ENCODE measurements around the gene LCAT.

DNA sequence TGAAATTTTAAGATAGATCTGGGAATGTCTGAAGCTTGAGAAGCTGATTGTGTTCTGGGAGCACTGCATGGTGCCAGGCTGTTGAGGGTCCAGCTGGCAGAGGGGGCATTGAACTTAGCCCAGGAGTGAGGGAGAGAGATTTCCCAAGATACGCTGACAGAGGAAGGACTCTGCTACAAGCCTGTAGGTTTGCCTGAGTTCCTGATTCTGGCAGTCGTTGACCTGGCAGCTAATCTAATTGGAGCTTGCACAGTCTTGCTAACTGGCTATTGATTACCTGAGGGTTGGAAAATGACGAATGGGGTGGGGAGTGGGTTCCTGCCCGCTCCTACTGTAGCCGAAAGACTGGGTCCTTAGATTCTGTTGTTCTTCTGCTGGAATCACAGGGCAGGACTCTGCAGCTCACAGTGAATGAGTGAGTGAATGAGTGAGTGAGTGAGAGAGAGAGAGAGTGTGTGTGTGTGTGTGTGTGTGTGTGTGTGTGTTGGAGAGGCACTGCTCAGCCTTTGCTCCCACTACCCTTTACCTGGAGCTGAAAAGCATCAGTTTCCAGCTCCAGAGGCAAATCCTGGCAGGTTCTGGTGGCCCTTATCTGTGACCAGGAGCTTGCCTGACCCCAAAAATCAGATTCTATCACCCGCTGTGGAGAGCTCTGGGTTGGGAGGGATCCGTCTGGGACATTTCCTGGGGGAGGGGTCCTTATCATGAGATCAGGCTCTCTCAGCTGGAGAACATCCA, 29.0 kb downstream of the LCAT start:
- TF ChIP-seq, protein P1, sequence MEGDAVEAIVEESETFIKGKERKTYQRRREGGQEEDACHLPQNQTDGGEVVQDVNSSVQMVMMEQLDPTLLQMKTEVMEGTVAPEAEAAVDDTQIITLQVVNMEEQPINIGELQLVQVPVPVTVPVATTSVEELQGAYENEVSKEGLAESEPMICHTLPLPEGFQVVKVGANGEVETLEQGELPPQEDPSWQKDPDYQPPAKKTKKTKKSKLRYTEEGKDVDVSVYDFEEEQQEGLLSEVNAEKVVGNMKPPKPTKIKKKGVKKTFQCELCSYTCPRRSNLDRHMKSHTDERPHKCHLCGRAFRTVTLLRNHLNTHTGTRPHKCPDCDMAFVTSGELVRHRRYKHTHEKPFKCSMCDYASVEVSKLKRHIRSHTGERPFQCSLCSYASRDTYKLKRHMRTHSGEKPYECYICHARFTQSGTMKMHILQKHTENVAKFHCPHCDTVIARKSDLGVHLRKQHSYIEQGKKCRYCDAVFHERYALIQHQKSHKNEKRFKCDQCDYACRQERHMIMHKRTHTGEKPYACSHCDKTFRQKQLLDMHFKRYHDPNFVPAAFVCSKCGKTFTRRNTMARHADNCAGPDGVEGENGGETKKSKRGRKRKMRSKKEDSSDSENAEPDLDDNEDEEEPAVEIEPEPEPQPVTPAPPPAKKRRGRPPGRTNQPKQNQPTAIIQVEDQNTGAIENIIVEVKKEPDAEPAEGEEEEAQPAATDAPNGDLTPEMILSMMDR (IDR thresholded peaks at IDR 0.05; ENCODE audit: insufficient read depth, low read length) = no peak
- TF ChIP-seq SPI1 (IDR thresholded peaks at IDR 0.05; ENCODE audit: borderline replicate concordance, low read depth) (no peak), POLR2AphosphoS5 (IDR thresholded peaks at IDR 0.05; ENCODE audit: low read depth) (no peak), GABPA (IDR thresholded peaks at IDR 0.05; ENCODE audit: low read depth) (no peak)
- TF ChIP-seq, protein P2, sequence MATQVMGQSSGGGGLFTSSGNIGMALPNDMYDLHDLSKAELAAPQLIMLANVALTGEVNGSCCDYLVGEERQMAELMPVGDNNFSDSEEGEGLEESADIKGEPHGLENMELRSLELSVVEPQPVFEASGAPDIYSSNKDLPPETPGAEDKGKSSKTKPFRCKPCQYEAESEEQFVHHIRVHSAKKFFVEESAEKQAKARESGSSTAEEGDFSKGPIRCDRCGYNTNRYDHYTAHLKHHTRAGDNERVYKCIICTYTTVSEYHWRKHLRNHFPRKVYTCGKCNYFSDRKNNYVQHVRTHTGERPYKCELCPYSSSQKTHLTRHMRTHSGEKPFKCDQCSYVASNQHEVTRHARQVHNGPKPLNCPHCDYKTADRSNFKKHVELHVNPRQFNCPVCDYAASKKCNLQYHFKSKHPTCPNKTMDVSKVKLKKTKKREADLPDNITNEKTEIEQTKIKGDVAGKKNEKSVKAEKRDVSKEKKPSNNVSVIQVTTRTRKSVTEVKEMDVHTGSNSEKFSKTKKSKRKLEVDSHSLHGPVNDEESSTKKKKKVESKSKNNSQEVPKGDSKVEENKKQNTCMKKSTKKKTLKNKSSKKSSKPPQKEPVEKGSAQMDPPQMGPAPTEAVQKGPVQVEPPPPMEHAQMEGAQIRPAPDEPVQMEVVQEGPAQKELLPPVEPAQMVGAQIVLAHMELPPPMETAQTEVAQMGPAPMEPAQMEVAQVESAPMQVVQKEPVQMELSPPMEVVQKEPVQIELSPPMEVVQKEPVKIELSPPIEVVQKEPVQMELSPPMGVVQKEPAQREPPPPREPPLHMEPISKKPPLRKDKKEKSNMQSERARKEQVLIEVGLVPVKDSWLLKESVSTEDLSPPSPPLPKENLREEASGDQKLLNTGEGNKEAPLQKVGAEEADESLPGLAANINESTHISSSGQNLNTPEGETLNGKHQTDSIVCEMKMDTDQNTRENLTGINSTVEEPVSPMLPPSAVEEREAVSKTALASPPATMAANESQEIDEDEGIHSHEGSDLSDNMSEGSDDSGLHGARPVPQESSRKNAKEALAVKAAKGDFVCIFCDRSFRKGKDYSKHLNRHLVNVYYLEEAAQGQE (IDR thresholded peaks at IDR 0.05; ENCODE audit: insufficient replicate concordance, low read depth) = no peak
